NCI-H526 treated with DMSO at 0.1 percent for 48 hours (cell line): ENCODE results near the gene PLA2G7.
A peak's percentile ranks its signal among the peaks of the same experiment; 100 is the strongest.
"Not testable (repeated sequence)": the region's sequence is repeated elsewhere in the genome, so short reads cannot be mapped to it uniquely, and the experiment has no call there.

Source experiments
- DNase-seq: peaks from one replicate; lab custom pipeline; 2025; lab: John Stamatoyannopoulos, UW

PLA2G7 gene

GRCh38 chr6:46748940-46749503 lies 13.8 kb upstream of the PLA2G7 start:
- DNase-seq = no peak

GRCh38 chr6:46746696-46747095 lies 11.5 kb upstream of the PLA2G7 start, which contains the start of gene ANKRD66:
ANKRD66 (plus strand) TSS chr6:46746933; CDS start chr6:46751949, 5,016 bp downstream.
- DNase-seq = no peak

- DNase-seq = no peak
Measured at GRCh38 chr6:46745973-46746372, 10.8 kb upstream of the PLA2G7 start.

- not testable (repeated sequence) for DNase-seq
Measured at GRCh38 chr6:46744159-46744725, 9.1 kb upstream of the PLA2G7 start.

GRCh38 chr6:46743425-46744158 lies 8.4 kb upstream of the PLA2G7 start:
- no peak for DNase-seq

- no peak for DNase-seq
Measured at GRCh38 chr6:46741910-46742309, 6.7 kb upstream of the PLA2G7 start.

DNA sequence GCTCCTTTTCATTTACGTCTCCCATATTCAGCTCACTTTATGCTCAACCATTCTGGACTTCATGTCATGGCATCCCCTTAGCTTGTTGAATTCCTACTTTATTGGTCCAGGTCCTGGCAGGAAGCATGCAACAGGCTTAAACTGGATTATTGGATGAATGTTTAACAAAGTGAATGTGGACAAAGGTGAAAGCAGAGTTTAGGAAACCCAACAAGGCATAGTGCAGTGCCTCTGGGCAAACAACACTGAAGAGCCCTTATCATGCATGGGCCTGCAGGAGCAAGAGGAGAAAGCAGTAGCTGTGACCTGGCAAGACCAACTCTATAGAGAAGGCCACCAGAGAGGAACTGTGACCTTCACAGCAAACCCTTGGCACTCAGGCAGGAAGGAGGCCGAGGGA lies 6.3 kb upstream of the PLA2G7 start:
- no peak for DNase-seq

GRCh38 chr6:46736906-46737305 lies 1.7 kb upstream of the PLA2G7 start:
- no peak for DNase-seq

- no peak for DNase-seq
Measured at GRCh38 chr6:46735720-46736031, 501 bp upstream of the PLA2G7 start.

- no peak for DNase-seq
Measured at GRCh38 chr6:46733341-46733801, 1.8 kb downstream of the PLA2G7 start.

DNA sequence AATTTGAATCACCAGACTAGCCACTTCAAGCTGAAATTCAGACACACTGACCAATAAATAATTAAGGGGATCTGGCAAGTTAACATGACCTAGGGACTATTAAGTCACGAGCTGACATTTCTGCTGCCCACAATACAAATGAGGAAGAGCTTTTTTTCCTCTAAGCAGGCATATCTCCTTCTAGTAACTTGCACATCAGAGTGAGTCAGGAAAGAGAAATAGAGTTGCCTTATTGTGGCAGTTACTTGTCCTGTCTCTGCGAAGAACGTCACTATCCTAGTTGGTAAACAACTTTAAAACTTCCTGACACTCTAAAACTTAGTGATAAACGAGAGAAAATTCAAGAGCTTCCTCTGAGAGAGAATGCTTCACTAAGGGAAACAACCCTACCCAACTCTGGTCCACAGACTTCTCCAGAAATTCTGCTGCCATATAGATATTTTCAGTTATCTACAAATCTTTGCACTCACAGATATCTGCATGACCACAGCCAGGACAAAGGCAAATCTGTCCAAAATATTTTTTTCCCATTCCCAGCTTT lies 4.2 kb downstream of the PLA2G7 start:
- DNase-seq = no peak

DNA sequence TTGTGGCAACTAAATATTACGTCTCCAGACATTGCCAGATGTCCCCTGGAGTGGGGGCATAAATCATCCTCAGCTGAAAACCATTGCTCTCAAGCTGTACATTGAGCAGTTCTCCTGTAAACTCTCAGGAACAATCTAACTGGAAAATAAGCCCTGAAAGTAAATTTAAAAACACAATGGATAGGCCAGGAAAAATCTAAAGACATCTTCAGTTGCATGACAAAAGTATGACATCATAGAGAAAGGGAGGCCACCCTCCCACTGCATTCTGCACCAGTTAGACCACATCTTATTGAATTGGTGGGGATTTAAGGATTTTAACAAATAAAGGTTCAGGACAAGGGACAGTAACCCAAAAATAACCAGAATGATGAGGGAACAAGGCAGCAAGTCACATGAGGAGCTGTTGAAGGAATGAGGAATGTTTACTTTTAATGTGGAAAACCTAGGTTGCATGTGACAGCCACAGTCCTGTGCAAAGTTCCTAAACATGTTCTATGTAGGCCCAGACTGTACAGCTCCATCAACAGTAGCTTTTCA lies 5.3 kb downstream of the PLA2G7 start:
- DNase-seq = no peak

GRCh38 chr6:46720401-46720800 lies 14.8 kb downstream of the PLA2G7 start:
- no peak for DNase-seq

GRCh38 chr6:46719099-46719498 lies 16.1 kb downstream of the PLA2G7 start:
- DNase-seq = no peak

GRCh38 chr6:46715141-46715540 lies 20.0 kb downstream of the PLA2G7 start:
- DNase-seq = no peak

DNA sequence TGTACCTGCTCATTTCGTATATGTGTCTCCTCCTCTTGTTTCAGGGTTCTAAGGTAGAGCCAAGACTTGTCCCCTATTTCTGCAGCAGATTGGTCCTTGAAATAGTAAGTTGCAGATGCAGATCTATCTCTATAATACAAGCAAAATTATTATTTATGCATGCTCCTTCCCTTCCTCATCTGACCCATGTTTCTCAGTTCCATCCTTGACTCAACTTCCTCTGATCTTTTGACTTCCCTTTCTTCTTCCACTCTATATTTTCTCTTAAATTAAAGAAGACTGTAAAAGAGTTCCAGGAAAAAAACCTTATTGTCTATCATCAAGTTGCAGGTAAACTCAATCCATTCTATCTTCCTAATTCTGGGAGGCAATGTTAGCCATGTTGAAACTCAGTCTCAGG lies 23.7 kb downstream of the PLA2G7 start:
- DNase-seq = no peak

DNA sequence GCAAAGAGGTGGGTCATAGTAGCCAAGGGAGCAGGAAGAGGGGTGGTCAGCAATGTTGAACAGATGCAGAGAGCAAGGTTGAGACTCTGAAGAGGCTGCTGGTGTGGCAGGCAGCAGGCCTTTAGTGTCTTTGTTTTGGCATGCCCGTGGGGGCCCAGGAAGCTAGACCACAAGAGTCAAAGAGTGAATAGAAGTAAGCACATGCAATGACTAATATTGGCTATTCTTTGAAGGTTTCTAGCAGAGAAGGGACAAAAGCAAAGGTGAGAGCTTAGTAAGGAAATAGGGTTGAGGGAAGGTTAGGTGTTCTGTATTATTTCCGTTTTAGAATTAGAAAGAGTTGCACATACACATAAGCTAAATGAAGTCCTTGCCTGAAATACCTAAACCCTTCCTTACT lies 28.7 kb downstream of the PLA2G7 start:
- no peak for DNase-seq

DNA sequence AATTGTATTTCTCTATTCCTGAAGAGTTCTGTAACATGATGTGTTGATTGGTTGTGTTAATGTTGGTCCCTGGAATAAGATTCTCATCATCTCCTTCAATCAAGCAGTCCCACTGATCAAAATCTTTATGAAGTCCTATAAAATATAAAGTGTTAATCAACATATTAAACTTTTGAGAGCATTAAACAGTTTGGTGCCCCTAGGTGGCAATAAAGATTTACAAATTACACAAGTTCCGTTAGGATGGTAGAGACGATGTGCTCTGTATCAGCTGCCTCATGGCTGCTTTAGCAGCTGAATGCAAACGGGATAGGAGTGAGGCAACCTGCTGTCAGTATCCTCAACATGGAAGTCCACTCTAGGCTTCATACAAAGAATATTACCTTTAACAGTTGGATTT lies 30.6 kb downstream of the PLA2G7 start:
- peak; percentile 31 for DNase-seq

DNA sequence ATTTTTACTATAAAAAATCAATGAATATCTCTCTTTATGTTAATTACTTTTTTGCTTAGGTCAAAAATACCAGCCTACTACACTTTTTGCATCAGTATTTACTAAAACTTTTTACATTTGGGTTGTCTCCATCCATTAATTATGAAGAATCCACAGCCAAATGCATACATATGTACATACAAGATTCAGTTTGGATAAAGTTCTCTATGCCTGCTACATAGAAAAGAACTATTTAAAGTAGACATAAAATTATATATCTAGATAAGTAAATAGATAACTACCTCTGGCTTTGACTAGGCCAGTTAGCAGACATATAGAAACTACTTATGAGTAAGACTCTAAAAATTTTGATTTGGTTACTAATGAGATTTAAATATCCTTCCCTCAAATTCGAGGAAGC lies 35.2 kb downstream of the PLA2G7 start:
- DNase-seq = no peak

- DNase-seq = no peak
Measured at GRCh38 chr6:46690911-46691451, 44.2 kb downstream of the PLA2G7 start.

GRCh38 chr6:46690141-46690755 lies 44.9 kb downstream of the PLA2G7 start:
- no peak for DNase-seq

DNA sequence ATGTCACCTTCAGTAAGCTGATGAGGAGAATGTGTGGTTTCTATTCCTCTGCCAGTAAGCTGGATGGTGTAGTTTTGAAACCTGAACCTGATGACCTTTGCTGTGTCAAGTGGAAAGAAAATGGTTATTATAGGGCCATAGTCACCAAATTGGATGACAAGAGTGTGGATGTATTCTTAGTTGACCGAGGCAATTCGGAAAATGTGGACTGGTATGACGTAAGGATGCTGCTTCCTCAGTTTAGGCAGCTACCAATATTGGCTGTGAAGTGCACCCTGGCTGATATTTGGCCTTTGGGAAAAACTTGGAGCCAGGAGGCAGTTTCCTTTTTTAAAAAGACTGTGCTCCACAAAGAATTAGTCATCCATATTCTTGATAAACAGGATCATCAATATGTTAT lies 45.5 kb downstream of the PLA2G7 start:
- no peak for DNase-seq
